NB4 (cell line): ENCODE measurements around the gene GIMAP6.

Experiments used
- CTCF ChIP-seq: IDR thresholded peaks from one replicate; pipeline ENCODE4 v1.5.1; 2012; ENCODE audit warnings: low read depth, low read length
- MYC ChIP-seq: IDR thresholded peaks from 2 replicates; pipeline ENCODE4 v1.6.1; 2011; ENCODE audit warnings: low read depth, low read length
- POLR2A ChIP-seq: IDR thresholded peaks from 2 replicates; pipeline ENCODE4 v1.6.1; 2011; ENCODE audit warnings: mild to moderate bottlenecking; ENCODE audit not compliant: insufficient read length; ENCODE audit errors: extremely low read depth

- TF ChIP-seq CTCF: no peak
- TF ChIP-seq POLR2A: no peak
- no peak for TF ChIP-seq MYC
Measured at GRCh38 chr7:150663802-150664494, 31.8 kb upstream of the GIMAP6 start.
